RWPE2 (cell line): Measurements from ENCODE around the gene PSMD11.
"Not testable (repeated sequence)": the region's sequence is repeated elsewhere in the genome, so short reads cannot be mapped to it uniquely, and the experiment has no call there.

ENCODE experiments used
- ATAC-seq: fragments of 200-7000 bp; cut with Tn5 transposase; 3 replicates; pipeline ENCODE4 v1.9.1; 2021; ENCODE audit warnings: low read depth
- DNase-seq: peaks from one replicate; pipeline ENCODE4 v3.0.0-alpha.2; 2020; ENCODE audit warnings: low spot score
- H3K27ac ChIP-seq: fragments of 450-650 bp; 2 replicates; pipeline ENCODE4 v1.5.1; 2017; ENCODE audit warnings: mild to moderate bottlenecking; ENCODE audit not compliant: poor library complexity, severe bottlenecking
- H3K27me3 ChIP-seq: fragments of 250-450 bp; sonication (Bioruptor Pico); 2 replicates; pipeline ENCODE4 v1.5.1; 2021; ENCODE audit warnings: mild to moderate bottlenecking, moderate library complexity; ENCODE audit not compliant: insufficient read depth, poor library complexity, severe bottlenecking
- H3K36me3 ChIP-seq: fragments of 250-450 bp; sonication (Bioruptor Pico); 2 replicates; pipeline ENCODE4 v1.5.1; 2020; ENCODE audit warnings: low read depth, mild to moderate bottlenecking, moderate library complexity
- H3K4me1 ChIP-seq: fragments of 250-450 bp; sonication (Bioruptor Pico); 2 replicates; pipeline ENCODE4 v1.5.1; 2021; ENCODE audit warnings: mild to moderate bottlenecking, moderate library complexity; ENCODE audit not compliant: insufficient read depth, poor library complexity, severe bottlenecking
- H3K4me3 ChIP-seq: fragments of 250-450 bp; sonication (Bioruptor Pico); 2 replicates; pipeline ENCODE4 v1.5.1; 2021; ENCODE audit warnings: mild to moderate bottlenecking, moderate library complexity; ENCODE audit not compliant: severe bottlenecking
- H3K9me3 ChIP-seq: fragments of 250-450 bp; sonication (Bioruptor Pico); 2 replicates; pipeline ENCODE4 v1.5.1; 2021; ENCODE audit warnings: mild to moderate bottlenecking, moderate library complexity; ENCODE audit not compliant: severe bottlenecking
- CTCF ChIP-seq: fragments of 450-650 bp; IDR thresholded peaks from one replicate; pipeline ENCODE4 v1.5.1; 2017; ENCODE audit warnings: mild to moderate bottlenecking, moderate library complexity; ENCODE audit not compliant: poor library complexity, severe bottlenecking

Gene PSMD11

GRCh38 chr17:32444301-32445073 is at the start of gene PSMD11:
PSMD11 (plus strand) TSS chr17:32444510; CDS start chr17:32444524, 14 bp downstream.
- peaks cover 33% of the 10 kb centered on the region for H3K36me3 ChIP-seq
- peak within 1 kb of the TSS; percentile 95 for H3K4me3 ChIP-seq
- TF ChIP-seq CTCF: peak; percentile 94
- H3K4me1 ChIP-seq: peaks cover 7% of the 10 kb centered on the region
- ATAC-seq (peak; percentile 96), DNase-seq (peak; percentile 97)
- H3K9me3 ChIP-seq: no peaks in the 10 kb centered on the region
- peak within 1 kb of the TSS; percentile 78 for H3K27ac ChIP-seq
- H3K27me3 ChIP-seq: no peaks in the 10 kb centered on the region

GRCh38 chr17:32396343-32396742 is 48.0 kb upstream of the PSMD11 start:
- Histone ChIP-seq H3K36me3 (peaks cover 3% of the 10 kb centered on the region; the same call in 1 of the 2 replicates), H3K27ac (no peak overlapping the region), H3K27me3 (no peaks in the 10 kb centered on the region), H3K4me3 (no peak overlapping the region), H3K4me1 (no peaks in the 10 kb centered on the region), H3K9me3 (no peaks in the 10 kb centered on the region)
- TF ChIP-seq CTCF: no peak
- ATAC-seq (no peak), DNase-seq (no peak)

GRCh38 chr17:32398946-32399345 is 45.4 kb upstream of the PSMD11 start:
- H3K4me3 ChIP-seq: no peak overlapping the region
- DNase-seq (no peak), ATAC-seq (no peak)
- TF ChIP-seq CTCF: no peak
- peaks cover 3% of the 10 kb centered on the region; the same call in 1 of the 2 replicates for H3K36me3 ChIP-seq
- H3K4me1 ChIP-seq: no peaks in the 10 kb centered on the region
- H3K9me3 ChIP-seq: no peaks in the 10 kb centered on the region
- H3K27me3 ChIP-seq: no peaks in the 10 kb centered on the region
- no peak overlapping the region for H3K27ac ChIP-seq

- DNase-seq, ATAC-seq, H3K36me3 ChIP-seq, H3K4me1 ChIP-seq, H3K9me3 ChIP-seq, H3K27me3 ChIP-seq, H3K4me3 ChIP-seq, H3K27ac ChIP-seq: not testable (repeated sequence)
Observed at GRCh38 chr17:32410085-32410484, 34.2 kb upstream of the PSMD11 start.

- H3K36me3 ChIP-seq: no peaks in the 10 kb centered on the region
- H3K4me3 ChIP-seq: no peak overlapping the region
- no peak for DNase-seq
- no peak for ATAC-seq
- no peaks in the 10 kb centered on the region for H3K9me3 ChIP-seq
- TF ChIP-seq CTCF: no peak
- H3K27ac ChIP-seq: no peak overlapping the region
- no peaks in the 10 kb centered on the region for H3K27me3 ChIP-seq
- no peaks in the 10 kb centered on the region for H3K4me1 ChIP-seq
Observed at GRCh38 chr17:32426894-32427293, 17.4 kb upstream of the PSMD11 start.
